ENCODE data around the gene C9orf78. TPM values are rescaled to one million over a fixed set of nuclear protein-coding genes. Genes with fewer than 3 reads are reported as not detected.

C9orf78 gene
- total RNA-seq, 1 donor from 2014 or later, result 37.2 TPM

Small RNA genes within 50 kb of the gene (small RNA-seq; reads per million reads assigned to genes)
- not detected for gene MIR6855 (ENCODE audit: low replicate concordance)

Other genes with a start within 250 kb of the C9orf78 start
- gene C9orf50, start 214.2 kb downstream of the C9orf78 start, total RNA-seq, result not detected
- gene NTMT1, start 209.1 kb downstream of the C9orf78 start, total RNA-seq, result 31.5 TPM
- gene ASB6, start 193.1 kb downstream of the C9orf78 start, total RNA-seq, result 11.7 TPM
- gene PRRX2, start 169.6 kb downstream of the C9orf78 start, total RNA-seq, result 6.9 TPM
- gene PTGES, start 82.2 kb downstream of the C9orf78 start, total RNA-seq, result 7.5 TPM
- 24.4 TPM for gene TOR1B, start 32.1 kb downstream of the C9orf78 start, total RNA-seq
- 26.3 TPM for gene TOR1A, start 11.1 kb downstream of the C9orf78 start, total RNA-seq
- 11.8 TPM for gene USP20, start 183 bp upstream of the C9orf78 start, total RNA-seq
- 38.2 TPM for gene FNBP1, start 207.9 kb upstream of the C9orf78 start, total RNA-seq
- gene GPR107, start 218.6 kb upstream of the C9orf78 start, total RNA-seq, result 30.0 TPM